HL-60 (cell line): ENCODE measurements around the gene NUDT3.
A peak's percentile ranks its signal among the peaks of the same experiment; 100 is the strongest.
"Not testable (repeated sequence)": the region's sequence is repeated elsewhere in the genome, so short reads cannot be mapped to it uniquely, and the experiment has no call there.

Experiments
- DNase-seq, 2 experiments: peaks; one replicate each; pipeline ENCODE4 v3.0.0-alpha.2; 2010 to 2020; ENCODE audit warnings: low read depth in 1 of 2, low spot score in 1 of 2
- H3K27ac ChIP-seq: fragments of 250-450 bp; sonication (Bioruptor Pico); replicated peaks from 2 replicates; pipeline ENCODE4 v1.5.1; 2020; ENCODE audit warnings: mild to moderate bottlenecking, moderate library complexity
- H3K27me3 ChIP-seq: fragments of 250-450 bp; sonication (Bioruptor Pico); 2 replicates; pipeline ENCODE4 v1.5.1; 2021; ENCODE audit warnings: mild to moderate bottlenecking, moderate library complexity; ENCODE audit not compliant: insufficient read depth, poor library complexity, severe bottlenecking
- H3K4me3 ChIP-seq: replicated peaks from 2 replicates; pipeline ENCODE4 v1.5.1; 2011; ENCODE audit warnings: mild to moderate bottlenecking, control low read depth, low read length; ENCODE audit not compliant: insufficient read depth
- GABPA ChIP-seq: IDR thresholded peaks from 2 replicates; pipeline ENCODE4 v1.6.1; 2012; ENCODE audit warnings: low read depth
- POLR2AphosphoS5 ChIP-seq: IDR thresholded peaks from 2 replicates; pipeline ENCODE4 v1.6.1; 2012; ENCODE audit warnings: low read depth
- SPI1 ChIP-seq: IDR thresholded peaks from 2 replicates; pipeline ENCODE4 v1.6.1; 2012; ENCODE audit warnings: low read depth, mild to moderate bottlenecking, borderline replicate concordance
- TF ChIP-seq, protein P1 (sequence below): IDR thresholded peaks from one replicate; pipeline ENCODE4 v1.5.1; 2011; ENCODE audit warnings: low read length, control low read depth, inconsistent platforms; ENCODE audit not compliant: insufficient read depth
- TF ChIP-seq, protein P2 (sequence below): IDR thresholded peaks from 2 replicates; pipeline ENCODE4 v1.6.1; 2012; ENCODE audit warnings: low read depth; ENCODE audit not compliant: insufficient replicate concordance

Gene NUDT3

DNA sequence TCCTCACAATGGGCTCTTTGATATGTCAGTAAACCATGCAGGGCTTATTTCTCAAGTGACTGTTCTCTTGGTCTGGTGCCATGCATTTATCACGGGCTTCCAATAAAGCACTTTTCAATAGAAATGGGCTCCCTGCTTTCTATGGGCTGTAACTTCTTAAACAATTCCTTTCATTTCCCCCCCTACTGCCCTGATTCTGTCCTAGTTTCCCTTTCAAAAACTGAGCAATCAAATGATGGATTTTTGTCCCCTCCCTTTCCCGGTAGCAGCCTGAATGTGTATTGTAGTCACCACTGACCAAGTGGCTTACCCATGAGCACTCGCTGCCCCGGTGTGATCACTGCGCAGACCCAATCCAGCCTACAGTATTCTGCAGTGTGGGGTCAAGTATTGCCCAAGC is 19.5 kb upstream of the NUDT3 start:
- Histone ChIP-seq H3K27me3 (no peaks in the 10 kb centered on the region), H3K27ac (no peak overlapping the region), H3K4me3 (no peak overlapping the region)
- DNase-seq = no peak
- TF ChIP-seq GABPA (no peak), SPI1 (no peak)

DNA sequence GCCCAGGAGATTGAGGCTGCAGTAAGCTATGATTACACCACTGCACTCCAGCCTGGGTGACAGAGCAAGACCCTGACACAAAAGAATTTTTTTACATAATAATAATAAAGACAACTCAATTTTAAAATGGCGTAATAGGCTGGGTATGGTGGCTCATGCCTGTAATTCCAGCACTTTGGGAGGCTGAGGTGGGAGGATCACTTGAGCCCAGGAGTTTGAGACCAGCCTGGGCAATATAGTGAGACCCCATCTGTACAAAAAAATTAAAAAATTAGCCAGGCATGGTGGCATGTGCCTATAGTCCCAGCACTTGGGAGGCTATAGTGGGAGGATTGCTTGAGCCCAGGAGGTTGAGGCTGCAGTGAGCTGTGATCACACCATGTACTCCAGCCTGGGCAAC is 15.4 kb upstream of the NUDT3 start:
- not testable (repeated sequence) for DNase-seq, H3K4me3 ChIP-seq, H3K27me3 ChIP-seq, H3K27ac ChIP-seq

DNA sequence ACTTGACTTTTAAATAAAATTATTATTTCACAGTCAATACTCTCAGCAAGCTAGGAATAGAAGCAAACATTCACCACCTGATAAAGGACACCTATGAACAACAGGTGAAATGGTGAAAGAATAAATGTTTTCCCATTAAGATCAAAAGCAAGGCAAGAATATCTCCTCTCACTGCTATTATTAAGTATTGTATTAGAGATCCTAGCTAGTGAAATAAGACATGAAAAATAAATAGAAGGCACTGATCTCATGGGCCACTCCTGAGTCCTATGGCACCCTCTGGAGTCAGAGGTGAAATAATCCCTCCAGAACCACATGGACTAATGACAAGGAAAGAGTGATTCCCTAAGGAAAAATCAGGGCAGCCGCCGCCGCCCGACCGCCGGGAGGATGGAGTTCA is 4.0 kb upstream of the NUDT3 start:
- Histone ChIP-seq H3K27ac (no peak overlapping the region), H3K4me3 (no peak overlapping the region), H3K27me3 (no peaks in the 10 kb centered on the region)
- TF ChIP-seq GABPA (no peak), POLR2AphosphoS5 (no peak), SPI1 (no peak)
- TF ChIP-seq, protein P1, sequence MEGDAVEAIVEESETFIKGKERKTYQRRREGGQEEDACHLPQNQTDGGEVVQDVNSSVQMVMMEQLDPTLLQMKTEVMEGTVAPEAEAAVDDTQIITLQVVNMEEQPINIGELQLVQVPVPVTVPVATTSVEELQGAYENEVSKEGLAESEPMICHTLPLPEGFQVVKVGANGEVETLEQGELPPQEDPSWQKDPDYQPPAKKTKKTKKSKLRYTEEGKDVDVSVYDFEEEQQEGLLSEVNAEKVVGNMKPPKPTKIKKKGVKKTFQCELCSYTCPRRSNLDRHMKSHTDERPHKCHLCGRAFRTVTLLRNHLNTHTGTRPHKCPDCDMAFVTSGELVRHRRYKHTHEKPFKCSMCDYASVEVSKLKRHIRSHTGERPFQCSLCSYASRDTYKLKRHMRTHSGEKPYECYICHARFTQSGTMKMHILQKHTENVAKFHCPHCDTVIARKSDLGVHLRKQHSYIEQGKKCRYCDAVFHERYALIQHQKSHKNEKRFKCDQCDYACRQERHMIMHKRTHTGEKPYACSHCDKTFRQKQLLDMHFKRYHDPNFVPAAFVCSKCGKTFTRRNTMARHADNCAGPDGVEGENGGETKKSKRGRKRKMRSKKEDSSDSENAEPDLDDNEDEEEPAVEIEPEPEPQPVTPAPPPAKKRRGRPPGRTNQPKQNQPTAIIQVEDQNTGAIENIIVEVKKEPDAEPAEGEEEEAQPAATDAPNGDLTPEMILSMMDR = no peak
- TF ChIP-seq, protein P2, sequence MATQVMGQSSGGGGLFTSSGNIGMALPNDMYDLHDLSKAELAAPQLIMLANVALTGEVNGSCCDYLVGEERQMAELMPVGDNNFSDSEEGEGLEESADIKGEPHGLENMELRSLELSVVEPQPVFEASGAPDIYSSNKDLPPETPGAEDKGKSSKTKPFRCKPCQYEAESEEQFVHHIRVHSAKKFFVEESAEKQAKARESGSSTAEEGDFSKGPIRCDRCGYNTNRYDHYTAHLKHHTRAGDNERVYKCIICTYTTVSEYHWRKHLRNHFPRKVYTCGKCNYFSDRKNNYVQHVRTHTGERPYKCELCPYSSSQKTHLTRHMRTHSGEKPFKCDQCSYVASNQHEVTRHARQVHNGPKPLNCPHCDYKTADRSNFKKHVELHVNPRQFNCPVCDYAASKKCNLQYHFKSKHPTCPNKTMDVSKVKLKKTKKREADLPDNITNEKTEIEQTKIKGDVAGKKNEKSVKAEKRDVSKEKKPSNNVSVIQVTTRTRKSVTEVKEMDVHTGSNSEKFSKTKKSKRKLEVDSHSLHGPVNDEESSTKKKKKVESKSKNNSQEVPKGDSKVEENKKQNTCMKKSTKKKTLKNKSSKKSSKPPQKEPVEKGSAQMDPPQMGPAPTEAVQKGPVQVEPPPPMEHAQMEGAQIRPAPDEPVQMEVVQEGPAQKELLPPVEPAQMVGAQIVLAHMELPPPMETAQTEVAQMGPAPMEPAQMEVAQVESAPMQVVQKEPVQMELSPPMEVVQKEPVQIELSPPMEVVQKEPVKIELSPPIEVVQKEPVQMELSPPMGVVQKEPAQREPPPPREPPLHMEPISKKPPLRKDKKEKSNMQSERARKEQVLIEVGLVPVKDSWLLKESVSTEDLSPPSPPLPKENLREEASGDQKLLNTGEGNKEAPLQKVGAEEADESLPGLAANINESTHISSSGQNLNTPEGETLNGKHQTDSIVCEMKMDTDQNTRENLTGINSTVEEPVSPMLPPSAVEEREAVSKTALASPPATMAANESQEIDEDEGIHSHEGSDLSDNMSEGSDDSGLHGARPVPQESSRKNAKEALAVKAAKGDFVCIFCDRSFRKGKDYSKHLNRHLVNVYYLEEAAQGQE = no peak
- no peak for DNase-seq

DNA sequence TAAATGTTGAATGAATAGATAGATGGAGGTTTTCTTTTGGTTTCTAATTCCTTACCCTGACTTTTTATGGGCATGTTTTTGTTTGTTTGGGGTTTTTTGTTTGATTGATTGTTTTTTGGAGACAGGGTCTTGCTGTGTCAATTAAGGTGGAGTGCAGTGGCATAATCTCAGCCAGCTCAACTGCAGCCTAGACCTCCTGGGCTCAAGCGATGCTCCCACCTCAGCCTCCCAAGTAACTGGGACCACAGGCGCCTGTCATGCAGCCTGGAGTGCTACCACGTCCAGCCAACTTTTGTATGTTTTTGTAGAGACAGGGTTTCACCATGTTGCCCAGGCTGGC is 1.5 kb upstream of the NUDT3 start:
- Histone ChIP-seq H3K27ac (peak overlapping the region; percentile 25; the same call in 1 of the 2 replicates), H3K27me3 (no peaks in the 10 kb centered on the region), H3K4me3 (no peak overlapping the region)
- TF ChIP-seq, protein P2 = no peak
- TF ChIP-seq, protein P1 = no peak
- no peak for TF ChIP-seq POLR2AphosphoS5
- no peak for TF ChIP-seq SPI1
- no peak for TF ChIP-seq GABPA
- DNase-seq = no peak

DNA sequence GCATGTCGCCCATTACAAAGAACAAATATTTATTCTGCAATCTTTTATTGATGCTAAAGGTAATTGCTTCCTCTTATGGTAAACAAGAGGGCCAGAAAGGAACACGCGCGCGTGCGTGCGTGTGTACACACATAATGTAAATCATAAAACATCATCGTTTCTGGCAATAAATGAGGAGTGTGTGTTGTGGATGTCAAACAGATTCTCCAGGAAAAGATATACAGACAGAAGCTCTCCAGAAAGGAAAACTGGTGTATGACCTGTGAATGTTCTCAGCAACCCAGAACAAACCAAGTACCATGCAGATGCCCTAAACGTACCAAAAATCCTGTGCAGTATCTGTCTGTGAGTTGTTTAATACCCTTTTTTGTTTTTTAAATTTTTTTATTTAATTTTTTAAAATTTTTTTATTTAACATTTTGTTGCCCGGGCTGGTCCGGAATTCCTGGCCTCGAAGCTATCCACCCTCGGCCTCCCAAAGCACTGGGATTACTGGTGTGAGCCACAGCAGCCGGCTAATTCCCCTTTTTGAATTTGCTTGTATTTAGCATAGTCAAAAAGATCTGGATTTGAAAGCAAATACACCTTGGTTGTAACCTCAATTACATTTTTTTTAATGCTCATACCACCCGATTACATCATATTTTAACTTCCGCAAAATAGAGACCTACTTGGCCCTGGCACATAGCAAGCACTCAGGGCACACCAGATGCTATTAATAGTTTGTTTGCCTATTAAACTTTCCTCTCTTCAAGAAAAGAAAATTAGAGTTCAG is 909 bp upstream of the NUDT3 start:
- no peak for TF ChIP-seq POLR2AphosphoS5
- TF ChIP-seq SPI1 = peak; percentile 17; the same call in 1 of the 2 replicates
- no peak for TF ChIP-seq GABPA
- TF ChIP-seq, protein P2 = no peak
- no peaks in the 10 kb centered on the region for H3K27me3 ChIP-seq
- H3K27ac ChIP-seq = peak overlapping the region; percentile 47
- peak in 1 of 2 experiments; percentile 66 for DNase-seq
- peak overlapping the region; percentile 85 for H3K4me3 ChIP-seq
